Activated T-cell treated with anti-CD3 and anti-CD28 coated beads for 1 hour (primary cell): ENCODE measurements around the gene CNTRL.
"Not testable (repeated sequence)": the region's sequence is repeated elsewhere in the genome, so short reads cannot be mapped to it uniquely, and the experiment has no call there.

Source experiments
- DNase-seq: peaks from one replicate; pipeline ENCODE4 v3.0.0-alpha.2; 2020; ENCODE audit warnings: low read depth

Gene CNTRL

GRCh38 chr9:121074370-121075250, at the start of gene CNTRL:
CNTRL (plus strand) TSS chr9:121074955; CDS start chr9:121088327, 13,372 bp downstream.
- peak; percentile 68 for DNase-seq

- no peak for DNase-seq
Measured at GRCh38 chr9:121026260-121026691, 48.5 kb upstream of the CNTRL start.

DNA sequence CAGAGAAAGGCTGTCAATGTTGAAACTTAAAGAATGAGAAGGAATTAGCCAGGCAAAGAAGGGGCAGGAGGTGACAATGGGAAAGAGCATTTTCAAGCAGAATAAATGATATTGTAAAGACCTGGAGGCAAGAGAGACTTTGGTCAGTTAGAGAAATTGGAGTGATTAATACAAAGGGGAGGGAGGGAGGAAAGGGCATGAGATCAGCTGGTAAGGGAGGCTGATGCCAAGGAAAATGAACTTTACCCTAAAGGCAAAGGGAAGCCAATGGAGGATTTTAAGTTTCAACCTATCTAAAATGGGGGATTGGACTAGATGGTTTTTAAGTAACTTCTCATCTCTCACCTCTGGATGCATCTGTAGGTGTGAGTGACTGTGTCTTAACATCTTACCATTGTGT, 48.0 kb upstream of the CNTRL start:
- no peak for DNase-seq

- DNase-seq, result not testable (repeated sequence)
Measured at GRCh38 chr9:121028285-121028684, 46.5 kb upstream of the CNTRL start.

GRCh38 chr9:121029469-121029868, 45.3 kb upstream of the CNTRL start:
- no peak for DNase-seq

- no peak for DNase-seq
Measured at GRCh38 chr9:121034529-121034928, 40.2 kb upstream of the CNTRL start.

DNA sequence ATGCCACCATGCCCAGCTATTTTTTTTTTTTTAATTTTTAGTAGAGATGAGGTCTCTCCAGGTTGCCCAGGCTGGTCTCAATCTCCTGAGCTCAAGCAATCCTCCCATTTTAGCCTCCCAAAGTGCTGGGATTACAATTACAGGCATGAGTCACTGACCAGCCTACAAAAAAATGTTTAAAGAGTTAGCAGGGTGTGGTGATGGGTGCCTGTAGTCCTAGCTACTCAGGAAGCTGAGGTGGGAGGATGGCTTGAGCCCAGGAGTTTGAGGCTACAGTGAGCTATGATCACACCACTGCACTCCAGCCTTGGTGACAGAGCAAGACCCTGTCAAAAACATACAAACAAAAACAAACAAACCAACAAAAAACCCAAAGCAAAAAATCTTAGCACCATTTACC, 39.0 kb upstream of the CNTRL start:
- not testable (repeated sequence) for DNase-seq

GRCh38 chr9:121038362-121038761, 36.4 kb upstream of the CNTRL start:
- no peak for DNase-seq

DNA sequence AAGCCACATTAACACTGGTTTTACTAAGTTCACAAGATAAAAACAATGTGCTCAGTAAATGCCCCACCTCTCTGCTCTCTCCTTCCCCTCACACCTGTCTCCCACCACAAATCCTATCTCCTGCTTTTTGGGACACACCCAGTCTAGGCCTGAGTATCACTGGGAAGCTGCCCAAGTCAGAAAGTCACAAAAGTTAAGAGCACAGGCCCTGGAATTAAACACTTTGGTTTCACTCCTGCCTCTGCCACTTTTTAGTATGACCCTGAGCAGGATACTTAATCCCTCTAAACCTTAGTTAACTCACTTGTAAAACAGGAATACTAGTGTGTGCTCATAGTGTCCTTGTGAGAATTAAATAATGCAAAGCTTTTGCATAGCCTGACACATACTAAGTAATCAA, 36.0 kb upstream of the CNTRL start:
- DNase-seq, result no peak

GRCh38 chr9:121048175-121048574, 26.6 kb upstream of the CNTRL start:
- no peak for DNase-seq

DNA sequence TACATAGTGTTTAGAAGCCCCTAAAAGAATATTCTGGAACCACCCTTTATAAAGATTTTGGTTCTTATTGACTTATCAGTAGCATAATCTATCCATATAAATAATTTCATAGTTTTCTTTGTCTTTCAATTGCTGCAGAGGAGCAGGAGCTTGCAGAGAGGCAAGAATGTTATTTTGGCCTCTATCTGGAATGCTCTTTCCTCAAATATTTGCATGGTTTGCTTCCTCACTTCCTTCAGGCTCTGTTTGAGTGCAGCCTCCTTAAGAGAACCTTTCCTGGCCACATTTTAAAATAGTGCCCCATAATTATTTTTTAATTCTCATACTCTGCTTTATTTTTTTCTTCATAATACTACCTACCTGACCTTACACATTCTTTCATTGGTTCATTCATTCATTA, 26.1 kb upstream of the CNTRL start:
- no peak for DNase-seq

DNA sequence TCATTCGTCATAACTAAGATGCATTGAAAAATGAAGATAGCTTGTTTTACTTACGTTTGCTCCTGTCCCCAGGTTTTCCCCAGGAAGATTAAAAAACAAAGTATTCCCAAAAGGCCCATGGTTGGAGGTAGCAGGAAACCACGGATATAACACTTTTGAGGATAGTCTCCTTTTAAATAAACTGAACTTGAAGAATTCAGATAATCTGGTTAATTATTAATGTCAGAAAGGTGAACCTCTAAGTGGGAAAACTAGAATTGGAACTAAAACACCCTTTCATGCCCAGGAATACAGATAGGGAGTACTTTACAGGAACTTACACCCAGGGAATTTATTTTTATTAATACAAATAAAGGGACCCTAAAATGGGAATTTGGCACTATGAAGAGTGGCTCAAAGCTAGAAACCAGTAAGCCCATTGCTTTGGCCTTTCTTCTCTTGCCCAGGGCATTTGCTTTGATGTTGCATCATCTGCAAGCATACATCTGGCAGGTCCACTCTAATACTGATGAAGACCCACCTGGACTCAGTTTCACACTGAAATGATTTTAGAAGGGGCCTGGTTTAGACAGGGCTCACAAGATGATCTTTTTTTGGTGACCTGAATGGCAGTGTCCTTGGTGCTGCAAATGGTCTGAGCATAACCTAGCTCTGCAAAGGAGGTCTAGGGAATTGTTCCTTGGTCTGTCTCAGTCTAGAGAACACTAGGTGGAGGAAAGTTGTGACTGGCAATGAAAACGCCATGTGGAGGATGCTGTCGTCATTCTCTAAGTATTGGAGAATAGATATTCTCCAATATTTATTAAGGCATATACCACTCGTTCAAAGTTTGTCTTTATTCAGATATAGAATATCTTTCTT, 24.4 kb upstream of the CNTRL start, which contains the start of gene C5:
C5 (minus strand) TSS at position 148 of the 861 bp plus-strand sequence; CDS start at position 119, 29 bp downstream.
- no peak for DNase-seq

DNA sequence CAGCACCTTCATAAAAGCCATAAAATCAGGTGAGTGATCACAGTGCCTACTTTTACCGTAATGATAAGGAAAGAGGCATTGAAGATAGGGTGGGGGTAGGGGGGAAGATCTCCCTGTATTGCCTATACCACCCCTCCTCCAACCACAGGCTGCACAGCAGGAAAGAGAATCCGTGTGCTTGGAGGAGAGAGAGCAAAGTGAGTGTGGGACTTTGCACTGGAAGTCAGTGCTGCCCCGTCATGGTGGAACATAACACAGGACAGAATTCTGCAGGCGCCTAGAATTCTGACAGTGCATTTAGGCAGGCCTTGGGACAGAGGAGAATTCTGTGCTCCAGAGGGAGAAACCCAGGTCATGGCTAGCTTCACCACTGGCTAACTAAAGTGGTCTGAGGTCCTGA, 21.2 kb upstream of the CNTRL start:
- DNase-seq, result no peak

- no peak for DNase-seq
Measured at GRCh38 chr9:121055642-121056143, 19.1 kb upstream of the CNTRL start.

DNA sequence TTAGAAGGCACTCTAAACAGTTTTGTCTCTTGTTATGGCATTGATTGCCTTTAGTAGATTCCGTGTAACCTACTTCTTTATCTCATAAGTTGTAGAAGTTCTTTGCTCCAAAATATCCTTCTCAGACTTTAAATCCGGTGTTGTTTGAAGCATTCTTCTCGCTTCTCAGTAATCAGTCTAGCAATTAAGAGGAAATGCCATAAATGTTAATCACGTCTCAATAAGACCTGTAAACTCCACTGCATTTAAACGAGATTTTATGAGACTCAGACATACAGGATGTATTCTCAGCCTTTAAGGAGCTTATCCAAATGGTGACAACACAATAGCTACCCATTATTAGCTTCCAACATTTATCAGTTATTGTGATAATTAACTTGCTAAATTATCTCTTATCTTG, 16.9 kb upstream of the CNTRL start:
- DNase-seq, result no peak

- DNase-seq, result no peak
Measured at GRCh38 chr9:121059513-121059912, 15.2 kb upstream of the CNTRL start.

GRCh38 chr9:121059998-121060636, 14.6 kb upstream of the CNTRL start:
- DNase-seq, result no peak

DNA sequence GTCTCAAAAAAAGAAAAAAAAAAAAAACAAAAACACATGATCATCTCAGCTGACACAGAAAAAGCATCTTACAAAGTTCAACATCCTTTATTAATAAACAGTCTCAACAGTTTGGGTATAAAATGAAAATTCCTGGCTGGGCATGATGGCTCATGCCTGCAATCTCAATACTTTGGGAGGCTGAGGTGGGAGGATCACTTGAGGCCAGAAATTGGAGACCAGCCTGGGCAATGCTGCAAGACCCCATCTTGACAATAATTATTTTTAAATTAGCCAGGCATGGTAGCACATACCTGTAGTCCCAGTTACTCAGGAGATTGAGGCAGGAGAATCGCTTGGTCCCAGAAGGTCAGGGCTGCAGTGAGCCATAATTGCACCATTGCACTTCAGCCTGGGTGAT, 7.9 kb upstream of the CNTRL start:
- DNase-seq, result no peak

DNA sequence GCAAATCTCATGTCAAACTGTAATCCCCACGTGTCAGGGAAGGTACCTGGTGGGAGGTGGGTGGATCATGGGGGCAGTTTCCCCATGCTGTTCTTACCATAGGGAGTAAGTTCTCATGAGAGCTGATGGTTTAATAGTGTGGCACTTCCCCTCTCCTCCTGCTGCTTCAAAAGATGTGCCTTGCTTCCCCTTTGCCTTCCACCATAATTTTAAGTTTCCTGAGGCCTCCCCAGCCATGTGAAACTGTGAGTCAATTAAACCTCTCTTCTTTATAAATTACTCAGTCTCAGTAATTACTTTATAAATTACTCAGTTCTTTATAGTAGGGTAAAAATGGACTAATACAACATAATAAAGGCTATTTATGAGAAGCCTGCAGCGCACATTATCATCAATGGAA, 7.1 kb upstream of the CNTRL start:
- no peak for DNase-seq

- DNase-seq, result no peak
Measured at GRCh38 chr9:121069396-121069795, 5.4 kb upstream of the CNTRL start.

DNA sequence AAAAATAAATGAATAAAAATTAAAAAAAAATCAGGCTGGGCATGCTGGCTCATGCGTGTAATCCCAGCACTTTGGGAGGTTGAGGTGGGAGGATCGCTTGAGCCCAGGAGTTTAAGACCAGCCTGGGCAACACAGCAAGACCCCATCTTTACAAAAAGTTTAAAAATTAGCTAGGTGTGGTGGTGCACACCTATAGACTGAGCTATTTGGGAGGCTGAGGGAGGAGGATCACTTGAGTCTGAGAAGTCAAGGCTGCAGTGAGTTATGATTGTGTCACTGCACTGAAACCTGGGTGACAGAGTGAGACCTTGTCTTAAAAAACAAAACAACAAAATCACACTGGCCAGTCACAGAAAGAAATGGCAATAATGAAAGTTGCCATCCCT, 3.4 kb upstream of the CNTRL start:
- no peak for DNase-seq

DNA sequence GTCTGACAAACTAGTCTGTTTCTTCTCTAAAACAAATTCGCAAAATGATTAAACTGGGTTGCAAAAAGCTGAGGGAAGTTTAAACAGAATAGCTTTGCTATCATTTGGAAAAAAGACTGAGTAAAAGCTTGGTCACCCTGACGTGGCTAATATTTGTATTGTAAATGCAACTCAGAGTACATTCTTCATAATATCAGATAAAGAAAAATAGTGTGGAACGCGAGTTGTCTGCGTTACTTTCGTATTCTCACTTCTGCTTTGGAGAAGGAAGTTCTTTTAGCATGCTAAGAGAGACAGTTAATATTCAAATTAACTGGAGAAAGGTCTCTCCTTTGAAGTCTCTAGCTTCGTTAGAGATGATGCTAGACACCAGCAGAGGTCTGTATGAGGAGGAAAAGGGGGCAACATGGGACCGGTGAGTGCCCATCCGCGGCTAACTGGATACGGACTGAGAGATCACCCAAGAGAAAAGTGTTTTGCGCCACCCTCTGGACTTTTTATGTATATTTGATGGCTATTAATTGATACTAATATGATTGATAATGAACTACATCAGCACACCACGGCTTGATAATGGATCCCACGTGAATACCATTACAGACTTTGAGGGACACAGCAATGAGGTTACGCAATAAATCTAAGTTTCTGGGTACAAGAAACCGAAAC, 2.9 kb upstream of the CNTRL start:
- DNase-seq, result no peak
